CD8-positive, alpha-beta memory T cell (primary cell): Measurements from ENCODE around the gene OR1I1. TPM values are rescaled to one million over a fixed set of nuclear protein-coding genes. Genes with fewer than 3 reads are reported as not detected.
A peak's percentile ranks its signal among the peaks of the same experiment; 100 is the strongest.

Experiments
- CTCF ChIA-PET: fragments of 350-600 bp; sonication (Branson Sonifier 250); formaldehyde crosslinking; loops from one replicate; lab custom pipeline; 2021; ENCODE audit warnings: antibody characterized with exemption; lab: Charles Lee
- POLR2A ChIA-PET: fragments of 350-600 bp; sonication (Branson Sonifier 250); formaldehyde crosslinking; loops from one replicate; lab custom pipeline; 2021; ENCODE audit warnings: antibody characterized with exemption; lab: Charles Lee
- DNase-seq, 5 donors: peaks; one replicate each; pipeline versions ENCODE4 v3.0.0 to v3.0.0-alpha.2; 2020 to 2022; ENCODE audit warnings: mixed read lengths in 1 of 5
- H3K27ac ChIP-seq: one replicate; pipeline ENCODE4 v1.7.0; 2013; ENCODE audit warnings: low read depth, mild to moderate bottlenecking, low read length, moderate library complexity
- H3K27me3 ChIP-seq: 2 replicates; pipeline ENCODE4 v1.7.0; 2013; ENCODE audit warnings: low read length, mild to moderate bottlenecking; ENCODE audit not compliant: insufficient read depth, poor library complexity, severe bottlenecking
- H3K36me3 ChIP-seq: 2 replicates; pipeline ENCODE4 v1.7.0; 2013; ENCODE audit warnings: mild to moderate bottlenecking, low read length, moderate library complexity; ENCODE audit not compliant: insufficient read depth
- H3K4me1 ChIP-seq: 2 replicates; pipeline ENCODE4 v1.7.0; 2013; ENCODE audit warnings: mild to moderate bottlenecking, low read length, moderate library complexity; ENCODE audit not compliant: insufficient read depth
- H3K4me3 ChIP-seq: 2 replicates; pipeline ENCODE4 v1.7.0; 2013; ENCODE audit warnings: mild to moderate bottlenecking, low read length
- H3K9me3 ChIP-seq: 2 replicates; pipeline ENCODE4 v1.7.0; 2013; ENCODE audit warnings: mild to moderate bottlenecking, low read length
- H3K27ac Mint-ChIP-seq, 8 donors: one replicate each; pipeline ENCODE4 v1.8.0; 2020 to 2021; ENCODE audit warnings: mixed read lengths in 8 of 8, mild to moderate bottlenecking in 6 of 8, inconsistent platforms in 3 of 8, moderate library complexity in 3 of 8
- H3K27me3 Mint-ChIP-seq, 2 donors: one replicate each; pipeline ENCODE4 v1.8.0; 2020 to 2021; ENCODE audit warnings: mixed read lengths in 2 of 2, mild to moderate bottlenecking in 1 of 2, moderate library complexity in 1 of 2
- H3K36me3 Mint-ChIP-seq, 3 donors: one replicate each; pipeline ENCODE4 v1.8.0; 2020 to 2021; ENCODE audit warnings: mixed read lengths in 3 of 3, inconsistent platforms in 1 of 3, mild to moderate bottlenecking in 1 of 3
- H3K4me1 Mint-ChIP-seq, 3 donors: one replicate each; pipeline ENCODE4 v1.8.0; 2020 to 2021; ENCODE audit warnings: mixed read lengths in 3 of 3, inconsistent platforms in 1 of 3, mild to moderate bottlenecking in 1 of 3
- H3K4me3 Mint-ChIP-seq, 7 donors: one replicate each; pipeline ENCODE4 v1.8.0; 2020 to 2021; ENCODE audit warnings: mixed read lengths in 7 of 7, mild to moderate bottlenecking in 6 of 7, moderate library complexity in 4 of 7, inconsistent platforms in 2 of 7
- H3K9me3 Mint-ChIP-seq, 5 donors: one replicate each; pipeline ENCODE4 v1.8.0; 2020 to 2022; ENCODE audit warnings: mixed read lengths in 5 of 5, mild to moderate bottlenecking in 3 of 5, moderate library complexity in 2 of 5, inconsistent platforms in 1 of 5
- polyA plus RNA-seq: library from polyadenylated mRNA; unstranded; fragments of 300-500 nt; fragmentation: Illumina TruSeq; gene quantifications from one replicate; pipeline ENCODE4 v1.2.3, GENCODE V29; 2021
- total RNA-seq, 2 experiments: library from RNA; stranded (reverse); gene quantifications; one replicate each; pipeline ENCODE4 v1.2.3, GENCODE V29; 2021

OR1I1 gene
- total and polyA plus RNA-seq, 3 experiments from 2014 or later: not detected

GRCh38 chr19:15123031-15123890, 41.2 kb downstream of the OR1I1 start:
- POLR2A ChIA-PET: interaction anchor here (0.7 kb wide), 1 partner anchor 256 kb away, joined by 3 read pairs; the partner anchor contains the start of gene AKAP8
- H3K9me3 Mint-ChIP-seq: no peaks in the 10 kb centered on the region
- H3K27ac Mint-ChIP-seq: peak overlapping the region in 2 of 8 donors; percentile 55 to 96
- Histone ChIP-seq H3K36me3 (peaks cover 13% of the 10 kb centered on the region), H3K27ac (no peak overlapping the region), H3K4me1 (peaks cover 17% of the 10 kb centered on the region), H3K4me3 (no peak overlapping the region), H3K27me3 (no peaks in the 10 kb centered on the region), H3K9me3 (no peaks in the 10 kb centered on the region)
- peaks cover 18 to 29% (median 21%) of the 10 kb centered on the region in 3 donors for H3K4me1 Mint-ChIP-seq
- H3K27me3 Mint-ChIP-seq: peaks cover 4 to 8% of the 10 kb centered on the region in 2 donors
- H3K36me3 Mint-ChIP-seq: peaks cover 5 to 56% (median 7%) of the 10 kb centered on the region in 3 donors
- no peak for DNase-seq
- H3K4me3 Mint-ChIP-seq: peak overlapping the region; percentile 31 to 99 (median 56)
- CTCF ChIA-PET: no interaction called here

GRCh38 chr19:15123900-15124299, 41.9 kb downstream of the OR1I1 start:
- no peak for DNase-seq
- peak overlapping the region; percentile 55 to 99 (median 97) for H3K27ac Mint-ChIP-seq
- H3K9me3 Mint-ChIP-seq: no peaks in the 10 kb centered on the region
- peaks cover 17% of the 10 kb centered on the region for H3K4me1 ChIP-seq
- POLR2A ChIA-PET: interaction anchor here (0.7 kb wide), 1 partner anchor 256 kb away, joined by 3 read pairs; the partner anchor contains the start of gene AKAP8
- peaks cover 8 to 12% of the 10 kb centered on the region in 2 donors for H3K27me3 Mint-ChIP-seq
- CTCF ChIA-PET: interaction anchor here (0.9 to 2.0 kb wide), 3 partner anchors 32 to 987 kb away, joined by 3 to 5 read pairs (median 4); partner anchors contain the start of gene ASF1B
- H3K27me3 ChIP-seq: no peaks in the 10 kb centered on the region
- peaks cover 19 to 29% (median 23%) of the 10 kb centered on the region in 3 donors for H3K4me1 Mint-ChIP-seq
- peaks cover 11% of the 10 kb centered on the region for H3K36me3 ChIP-seq
- H3K4me3 ChIP-seq: no peak overlapping the region
- H3K9me3 ChIP-seq: no peaks in the 10 kb centered on the region
- H3K27ac ChIP-seq: no peak overlapping the region
- H3K36me3 Mint-ChIP-seq: peaks cover 0 to 50% (median under 1%) of the 10 kb centered on the region in 3 donors
- peak overlapping the region; percentile 93 to 99 (median 96) for H3K4me3 Mint-ChIP-seq

GRCh38 chr19:15124572-15125231, 42.7 kb downstream of the OR1I1 start:
- H3K4me3 Mint-ChIP-seq: peak overlapping the region; percentile 93 to 99 (median 96)
- peaks cover 19 to 31% (median 29%) of the 10 kb centered on the region in 3 donors for H3K4me1 Mint-ChIP-seq
- H3K27ac ChIP-seq: peak overlapping the region; percentile 95
- CTCF ChIA-PET: interaction anchor here (0.9 to 2.0 kb wide), 3 partner anchors 33 to 988 kb away, joined by 3 to 5 read pairs (median 4); partner anchors contain the start of gene ASF1B
- H3K27me3 Mint-ChIP-seq: peaks cover 12 to 14% of the 10 kb centered on the region in 2 donors
- H3K9me3 ChIP-seq: no peaks in the 10 kb centered on the region
- peak overlapping the region; percentile 86 for H3K4me3 ChIP-seq
- H3K27ac Mint-ChIP-seq: peak overlapping the region; percentile 96 to 99 (median 98)
- POLR2A ChIA-PET: interaction anchor here (0.6 kb wide), 1 partner anchor 93 kb away, joined by 3 read pairs; no protein-coding TSS in a partner anchor
- peaks cover 23% of the 10 kb centered on the region for H3K4me1 ChIP-seq
- no peaks in the 10 kb centered on the region for H3K27me3 ChIP-seq
- DNase-seq: peak in 1 of 5 donors; percentile 6
- H3K9me3 Mint-ChIP-seq: no peaks in the 10 kb centered on the region
- peaks cover 9% of the 10 kb centered on the region for H3K36me3 ChIP-seq
- H3K36me3 Mint-ChIP-seq: peaks cover 0 to 43% (median 0%) of the 10 kb centered on the region in 3 donors

DNA sequence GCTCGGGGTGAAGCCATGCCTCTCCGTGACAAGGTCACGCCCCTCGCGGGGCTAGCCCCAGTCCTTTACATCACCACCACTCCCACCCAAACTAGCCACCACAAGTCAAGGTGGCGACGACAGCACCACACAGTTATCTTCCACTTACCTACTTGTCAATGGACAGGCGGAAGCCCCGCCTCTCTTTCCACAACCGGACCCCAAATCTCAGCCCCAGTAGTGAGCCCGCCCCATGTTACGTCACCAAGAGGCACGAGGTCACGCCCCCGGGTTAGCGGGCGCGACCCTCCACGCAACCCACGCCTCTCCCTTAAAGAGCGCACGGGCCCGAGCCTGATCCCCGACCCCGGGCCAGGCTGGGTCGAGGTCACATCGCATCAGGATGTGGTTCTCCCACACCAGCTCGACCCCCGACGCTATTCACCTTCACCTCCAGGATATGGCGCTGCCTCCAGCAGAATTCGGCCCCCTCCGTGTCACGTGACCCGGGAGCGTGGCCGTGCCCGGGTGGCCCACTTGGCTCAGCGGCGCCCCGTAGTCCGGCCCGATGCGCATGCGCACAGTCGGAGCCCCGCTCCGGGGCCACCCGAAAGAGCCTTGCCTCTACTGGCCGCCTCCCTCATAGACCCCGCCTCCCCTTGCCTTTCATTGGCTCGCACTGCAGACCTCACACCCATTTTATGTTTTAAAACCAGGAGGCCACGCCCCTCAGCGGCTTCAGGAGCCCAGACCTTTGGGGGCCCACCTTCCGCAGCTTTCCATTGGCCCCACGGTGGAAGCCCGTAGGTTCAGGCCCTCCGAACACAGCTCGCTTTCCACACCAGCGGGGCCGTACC, 43.4 kb downstream of the OR1I1 start:
- peaks cover 0 to 36% (median 0%) of the 10 kb centered on the region in 3 donors for H3K36me3 Mint-ChIP-seq
- Histone ChIP-seq H3K36me3 (peaks cover 4% of the 10 kb centered on the region), H3K4me3 (peak overlapping the region; percentile 86), H3K4me1 (peaks cover 31% of the 10 kb centered on the region), H3K27ac (peak overlapping the region; percentile 95), H3K9me3 (no peaks in the 10 kb centered on the region), H3K27me3 (no peaks in the 10 kb centered on the region)
- CTCF ChIA-PET: interaction anchor here (1.9 to 2.0 kb wide), 2 partner anchors 24 to 430 kb away, joined by 5 read pairs; no protein-coding TSS in a partner anchor
- H3K27me3 Mint-ChIP-seq: peaks cover 16 to 17% of the 10 kb centered on the region in 2 donors
- peak overlapping the region; percentile 93 to 99 (median 96) for H3K4me3 Mint-ChIP-seq
- peak; percentile 97 to 99 (median 98) for DNase-seq
- peak overlapping the region; percentile 96 to 99 (median 98) for H3K27ac Mint-ChIP-seq
- POLR2A ChIA-PET: interaction anchor here (1.3 kb wide), 1 partner anchor 253 kb away, joined by 3 read pairs; no protein-coding TSS in a partner anchor
- no peaks in the 10 kb centered on the region for H3K9me3 Mint-ChIP-seq
- peaks cover 19 to 38% (median 35%) of the 10 kb centered on the region in 3 donors for H3K4me1 Mint-ChIP-seq

- H3K27me3 Mint-ChIP-seq: peaks cover 16 to 17% of the 10 kb centered on the region in 2 donors
- DNase-seq: no peak
- peak overlapping the region in 1 of 7 donors; percentile 99 for H3K4me3 Mint-ChIP-seq
- Histone ChIP-seq H3K9me3 (no peaks in the 10 kb centered on the region), H3K36me3 (no peaks in the 10 kb centered on the region), H3K27me3 (no peaks in the 10 kb centered on the region), H3K27ac (no peak overlapping the region), H3K4me3 (no peak overlapping the region), H3K4me1 (peaks cover 32% of the 10 kb centered on the region)
- H3K27ac Mint-ChIP-seq: peak overlapping the region in 3 of 8 donors; percentile 6 to 96 (median 32)
- H3K9me3 Mint-ChIP-seq: no peaks in the 10 kb centered on the region
- ChIA-PET POLR2A (interaction anchor here (1.3 kb wide), 1 partner anchor 253 kb away, joined by 3 read pairs; no protein-coding TSS in a partner anchor), CTCF (interaction anchor here (1.9 kb wide), 1 partner anchor 23 kb away, joined by 5 read pairs; no protein-coding TSS in a partner anchor)
- H3K4me1 Mint-ChIP-seq: peaks cover 17 to 39% (median 35%) of the 10 kb centered on the region in 3 donors
- peaks cover 0 to 27% (median 0%) of the 10 kb centered on the region in 3 donors for H3K36me3 Mint-ChIP-seq
These were observed 44.3 kb downstream of the OR1I1 start for GRCh38 chr19:15126131-15126910.

DNA sequence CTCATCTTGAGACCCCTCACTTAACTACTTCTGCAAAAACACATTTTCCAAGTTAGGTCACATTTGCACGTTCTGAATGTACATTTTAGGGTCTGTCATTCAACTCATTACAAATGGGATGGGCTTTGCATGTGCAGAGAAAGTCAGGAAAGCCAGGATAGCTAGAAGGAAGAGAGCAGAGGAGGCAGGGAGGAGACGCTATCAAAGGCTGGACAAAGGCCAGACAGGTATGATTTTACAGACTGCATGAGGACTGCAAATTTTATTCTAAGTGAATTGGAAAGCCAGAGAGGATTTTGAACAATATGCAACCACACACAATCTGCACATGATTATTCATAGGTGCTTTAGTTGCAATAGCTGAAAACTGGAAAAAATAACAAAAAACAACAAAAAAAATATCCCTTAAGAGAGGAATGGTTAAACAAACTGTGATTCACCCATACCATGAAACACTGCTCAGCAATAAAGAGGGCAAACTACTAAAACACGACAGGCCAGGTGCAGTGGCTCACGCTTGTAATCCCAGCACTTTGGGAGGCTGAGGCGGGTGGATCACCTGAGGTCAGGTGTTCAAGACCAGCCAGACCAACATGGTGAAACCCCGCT, 46.3 kb downstream of the OR1I1 start:
- no peak for DNase-seq
- no peaks in the 10 kb centered on the region for H3K36me3 ChIP-seq
- ChIA-PET CTCF (no interaction called here), POLR2A (no interaction called here)
- H3K4me1 ChIP-seq: peaks cover 32% of the 10 kb centered on the region
- Mint-ChIP-seq H3K27me3 (peaks cover 16 to 24% of the 10 kb centered on the region in 2 donors), H3K4me1 (peaks cover 17 to 39% (median 32%) of the 10 kb centered on the region in 3 donors), H3K9me3 (peaks cover 0 to 2% (median 0%) of the 10 kb centered on the region in 5 donors), H3K4me3 (no peak overlapping the region), H3K27ac (peak overlapping the region in 1 of 8 donors; percentile 46), H3K36me3 (peaks cover 0 to 13% (median 0%) of the 10 kb centered on the region in 3 donors)
- H3K9me3 ChIP-seq: no peaks in the 10 kb centered on the region
- no peaks in the 10 kb centered on the region for H3K27me3 ChIP-seq
- H3K4me3 ChIP-seq: no peak overlapping the region
- no peak overlapping the region for H3K27ac ChIP-seq
